ENCODE results near the gene GATA5. TPM values are rescaled to one million over a fixed set of nuclear protein-coding genes. Genes with fewer than 3 reads are reported as not detected.
"Not testable (repeated sequence)": the region's sequence is repeated elsewhere in the genome, so short reads cannot be mapped to it uniquely, and the experiment has no call there.

The GATA5 gene
- total and polyA plus RNA-seq, 10 donors: 0.02 to 0.19 (median 0.13) TPM; not detected in 7

DNA sequence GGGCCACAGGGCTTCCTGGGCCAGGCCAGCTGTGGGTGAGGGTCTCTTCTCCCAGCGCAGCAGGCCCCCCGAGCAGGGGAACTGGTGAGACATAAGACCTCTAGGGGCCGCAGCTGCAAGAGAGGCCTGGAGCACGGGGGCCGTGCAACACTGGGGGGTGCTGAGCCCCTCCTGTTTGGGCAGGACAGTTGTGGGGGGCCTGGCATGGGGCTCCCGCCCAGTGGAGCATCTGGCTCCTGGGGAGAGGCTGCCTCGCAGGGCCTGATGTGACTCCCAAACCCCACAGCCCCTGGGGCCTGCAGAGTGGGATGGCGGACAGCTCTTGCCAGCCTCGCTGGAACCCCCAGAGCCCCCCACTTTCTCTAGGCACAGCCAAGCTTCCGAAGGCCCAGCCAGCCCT, 16.9 kb upstream of the GATA5 start:
- no peak overlapping the region for H3K4me3 ChIP-seq
- 92 to 100% (median 93%) methylated on average over 4 to 10 of the region's 10 CpGs for WGBS, 5 donors
- H3K4me1 ChIP-seq: peaks cover 0 to 41% (median 20%) of the 10 kb centered on the region in 6 donors
- no peaks in the 10 kb centered on the region for H3K36me3 ChIP-seq
- H3K27me3 ChIP-seq (replicated peaks in 1 of 7): peaks cover 0 to 73% (median 16%) of the 10 kb centered on the region in 7 donors
- H3K27ac ChIP-seq: no peak overlapping the region
- no peak for DNase-seq
- TF ChIP-seq, protein P1, sequence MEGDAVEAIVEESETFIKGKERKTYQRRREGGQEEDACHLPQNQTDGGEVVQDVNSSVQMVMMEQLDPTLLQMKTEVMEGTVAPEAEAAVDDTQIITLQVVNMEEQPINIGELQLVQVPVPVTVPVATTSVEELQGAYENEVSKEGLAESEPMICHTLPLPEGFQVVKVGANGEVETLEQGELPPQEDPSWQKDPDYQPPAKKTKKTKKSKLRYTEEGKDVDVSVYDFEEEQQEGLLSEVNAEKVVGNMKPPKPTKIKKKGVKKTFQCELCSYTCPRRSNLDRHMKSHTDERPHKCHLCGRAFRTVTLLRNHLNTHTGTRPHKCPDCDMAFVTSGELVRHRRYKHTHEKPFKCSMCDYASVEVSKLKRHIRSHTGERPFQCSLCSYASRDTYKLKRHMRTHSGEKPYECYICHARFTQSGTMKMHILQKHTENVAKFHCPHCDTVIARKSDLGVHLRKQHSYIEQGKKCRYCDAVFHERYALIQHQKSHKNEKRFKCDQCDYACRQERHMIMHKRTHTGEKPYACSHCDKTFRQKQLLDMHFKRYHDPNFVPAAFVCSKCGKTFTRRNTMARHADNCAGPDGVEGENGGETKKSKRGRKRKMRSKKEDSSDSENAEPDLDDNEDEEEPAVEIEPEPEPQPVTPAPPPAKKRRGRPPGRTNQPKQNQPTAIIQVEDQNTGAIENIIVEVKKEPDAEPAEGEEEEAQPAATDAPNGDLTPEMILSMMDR (IDR thresholded peaks at IDR 0.05 in 8 of 11, conservative IDR thresholded peaks at IDR 0.05 in 3 of 11): no peak
- TF ChIP-seq POLR2AphosphoS5 (IDR thresholded peaks at IDR 0.05): no peak
- no peak for TF ChIP-seq POLR2A (IDR thresholded peaks at IDR 0.05)
- intact Hi-C loops (cut with DNase I; ENCODE audit: low total_unique reads): no loop called here
- H3K9me3 ChIP-seq: no peaks in the 10 kb centered on the region

DNA sequence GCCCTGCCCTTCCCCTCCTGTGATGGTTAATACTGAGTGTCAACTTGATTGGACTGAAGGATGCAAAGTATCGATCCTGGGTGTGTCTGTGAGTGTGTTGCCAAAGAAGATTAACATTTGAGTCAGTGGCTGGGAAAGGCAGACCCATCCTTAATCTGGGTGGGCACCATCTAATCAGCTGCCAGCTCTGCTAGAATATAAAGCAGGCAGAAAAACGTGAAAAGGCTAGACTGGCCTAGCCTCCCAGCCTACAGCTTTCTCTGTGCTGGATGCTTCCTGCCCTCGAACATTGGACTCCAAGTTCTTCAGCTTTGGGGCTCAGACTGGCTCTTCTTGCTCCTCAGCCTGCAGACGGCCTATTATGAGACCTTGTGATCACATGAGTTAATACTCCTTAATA, 15.0 kb upstream of the GATA5 start:
- Histone ChIP-seq H3K27me3 (replicated peaks in 1 of 7) (peaks cover 0 to 77% (median 18%) of the 10 kb centered on the region in 7 donors), H3K4me1 (peaks cover 0 to 38% (median 18%) of the 10 kb centered on the region in 6 donors)
- H3K27ac ChIP-seq; H3K36me3 ChIP-seq; H3K9me3 ChIP-seq; H3K4me3 ChIP-seq; intact Hi-C loops (cut with DNase I; ENCODE audit: low total_unique reads); DNase-seq: not testable (repeated sequence)
- 72 to 89% (median 76%) methylated on average over 4 of the region's 4 CpGs for WGBS, 5 donors

DNA sequence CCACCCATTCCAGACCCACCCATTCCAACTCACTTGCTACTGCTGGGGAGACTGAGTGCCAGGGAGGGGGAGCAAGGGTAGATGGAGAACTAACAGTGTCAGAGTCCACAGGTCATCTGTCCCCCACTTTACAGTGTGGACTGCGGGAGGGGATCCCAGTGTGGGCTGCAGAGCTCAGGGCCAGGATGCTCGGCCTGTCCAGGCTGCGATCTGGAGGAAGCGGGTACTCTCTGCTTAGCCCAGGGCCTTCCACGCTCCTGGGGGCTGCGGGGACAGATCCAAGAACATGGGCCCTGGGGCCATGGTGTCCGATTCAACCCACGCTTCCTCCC, 14.1 kb upstream of the GATA5 start:
- peaks cover 0 to 38% (median 13%) of the 10 kb centered on the region in 6 donors for H3K4me1 ChIP-seq
- H3K4me3 ChIP-seq: no peak overlapping the region
- H3K9me3 ChIP-seq: no peaks in the 10 kb centered on the region
- DNase-seq: no peak
- TF ChIP-seq, protein P1 (IDR thresholded peaks at IDR 0.05 in 8 of 11, conservative IDR thresholded peaks at IDR 0.05 in 3 of 11): no peak
- TF ChIP-seq POLR2A (IDR thresholded peaks at IDR 0.05): no peak
- TF ChIP-seq POLR2AphosphoS5 (IDR thresholded peaks at IDR 0.05): no peak
- WGBS, 5 donors: 82 to 94% (median 90%) methylated on average over 8 of the region's 8 CpGs
- no peaks in the 10 kb centered on the region for H3K36me3 ChIP-seq
- H3K27ac ChIP-seq: no peak overlapping the region
- intact Hi-C loops (cut with DNase I; ENCODE audit: low total_unique reads): no loop called here
- H3K27me3 ChIP-seq (replicated peaks in 1 of 7): peaks cover 0 to 80% (median 27%) of the 10 kb centered on the region in 7 donors

DNA sequence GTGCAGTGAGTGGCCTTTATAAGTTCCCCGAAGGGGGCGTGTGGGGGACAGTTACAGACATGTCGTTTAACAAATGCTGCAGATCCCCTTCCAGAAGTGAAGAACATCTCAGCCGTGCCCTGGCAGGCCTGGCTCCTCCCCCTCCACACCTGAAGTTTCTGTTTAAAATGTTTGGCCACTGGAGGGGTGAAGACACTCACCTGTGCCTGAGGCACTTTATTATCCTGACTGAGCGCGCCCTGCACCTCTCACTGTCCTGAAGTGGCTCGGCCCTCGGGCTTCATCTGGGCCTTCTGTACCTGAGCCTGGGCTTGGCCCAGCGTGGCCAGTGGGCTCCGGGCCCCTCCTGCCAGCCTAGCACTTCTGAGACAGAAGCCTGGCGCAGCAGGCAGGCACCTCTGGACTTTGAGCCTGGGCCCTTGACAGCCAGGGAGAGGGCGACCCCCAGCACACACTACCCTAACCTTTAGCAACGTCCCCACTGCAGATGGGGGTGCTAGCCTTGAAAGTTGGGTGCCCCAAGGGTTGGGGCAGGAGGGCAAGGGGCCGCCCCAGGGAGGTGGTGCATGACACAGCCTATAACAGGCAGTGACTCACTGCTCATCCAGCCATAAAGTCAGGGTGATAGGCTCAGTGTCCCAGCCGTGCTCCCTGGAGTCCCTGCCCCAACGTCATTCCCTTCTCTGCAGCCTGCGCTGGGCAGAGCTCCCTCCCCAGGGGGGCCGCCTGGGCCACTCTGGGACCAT, 13.6 kb upstream of the GATA5 start:
- WGBS, 5 donors: 75 to 85% (median 79%) methylated on average over 12 to 18 of the region's 18 CpGs
- Histone ChIP-seq H3K36me3 (no peaks in the 10 kb centered on the region), H3K4me3 (no peak overlapping the region), H3K9me3 (no peaks in the 10 kb centered on the region), H3K4me1 (peaks cover 0 to 36% (median 9%) of the 10 kb centered on the region in 6 donors), H3K27me3 (replicated peaks in 1 of 7) (peaks cover 0 to 86% (median 33%) of the 10 kb centered on the region in 7 donors), H3K27ac (no peak overlapping the region)
- intact Hi-C loops (cut with DNase I; ENCODE audit: low total_unique reads): no loop called here
- no peak for DNase-seq
- TF ChIP-seq POLR2AphosphoS5 (IDR thresholded peaks at IDR 0.05) (no peak), POLR2A (IDR thresholded peaks at IDR 0.05) (no peak)
- TF ChIP-seq, protein P1 (IDR thresholded peaks at IDR 0.05 in 8 of 11, conservative IDR thresholded peaks at IDR 0.05 in 3 of 11): no peak

All from spleen (tissue), 11 donors.